ENCODE results near the gene NTN1. TPM values are rescaled to one million over a fixed set of nuclear protein-coding genes. Genes with fewer than 3 reads are reported as not detected.

Gene NTN1
- total RNA-seq, 3 donors from 2014 or later: 2.2 to 3.7 (median 3.3) TPM

- intact Hi-C loops (cut with DNase I; ENCODE audit: low total_unique reads): no loop called here
- TF ChIP-seq CTCF (IDR thresholded peaks at IDR 0.05) (no peak), POLR2AphosphoS5 (IDR thresholded peaks at IDR 0.05) (no peak), POLR2A (IDR thresholded peaks at IDR 0.05) (no peak)
- no peaks in the 10 kb centered on the region for H3K27me3 ChIP-seq
- H3K27ac ChIP-seq: no peak overlapping the region
- H3K36me3 ChIP-seq: no peaks in the 10 kb centered on the region
- H3K4me3 ChIP-seq: no peak overlapping the region
- H3K4me1 ChIP-seq: no peaks in the 10 kb centered on the region
- no peaks in the 10 kb centered on the region for H3K9me3 ChIP-seq
- no peak for DNase-seq (ENCODE audit: low spot score in 2 of 2)
Measured at GRCh38 chr17:9185142-9185541, 163.8 kb downstream of the NTN1 start.

GRCh38 chr17:9185688-9186284, 164.5 kb downstream of the NTN1 start:
- Histone ChIP-seq H3K4me3 (no peak overlapping the region), H3K9me3 (no peaks in the 10 kb centered on the region), H3K4me1 (no peaks in the 10 kb centered on the region), H3K36me3 (no peaks in the 10 kb centered on the region), H3K27ac (no peak overlapping the region), H3K27me3 (no peaks in the 10 kb centered on the region)
- intact Hi-C loops (cut with DNase I; ENCODE audit: low total_unique reads): loop anchor here (2.0 kb wide), 1 partner anchor 15 kb away; no protein-coding TSS in a partner anchor
- no peak for DNase-seq (ENCODE audit: low spot score in 2 of 2)
- TF ChIP-seq CTCF (IDR thresholded peaks at IDR 0.05) (no peak), POLR2A (IDR thresholded peaks at IDR 0.05) (no peak), POLR2AphosphoS5 (IDR thresholded peaks at IDR 0.05) (no peak)

GRCh38 chr17:9187828-9188227, 166.5 kb downstream of the NTN1 start:
- Histone ChIP-seq H3K9me3 (no peaks in the 10 kb centered on the region), H3K27me3 (no peaks in the 10 kb centered on the region), H3K27ac (no peak overlapping the region), H3K36me3 (no peaks in the 10 kb centered on the region), H3K4me3 (no peak overlapping the region), H3K4me1 (no peaks in the 10 kb centered on the region)
- intact Hi-C loops (cut with DNase I; ENCODE audit: low total_unique reads): loop anchor here (2.0 kb wide), 1 partner anchor 17 kb away; no protein-coding TSS in a partner anchor
- TF ChIP-seq CTCF (IDR thresholded peaks at IDR 0.05) (no peak), POLR2AphosphoS5 (IDR thresholded peaks at IDR 0.05) (no peak), POLR2A (IDR thresholded peaks at IDR 0.05) (no peak)
- DNase-seq (ENCODE audit: low spot score in 2 of 2): no peak

GRCh38 chr17:9188367-9188766, 167.1 kb downstream of the NTN1 start:
- no peak for DNase-seq (ENCODE audit: low spot score in 2 of 2)
- Histone ChIP-seq H3K36me3 (no peaks in the 10 kb centered on the region), H3K9me3 (no peaks in the 10 kb centered on the region), H3K4me3 (no peak overlapping the region), H3K4me1 (no peaks in the 10 kb centered on the region), H3K27ac (no peak overlapping the region), H3K27me3 (no peaks in the 10 kb centered on the region)
- TF ChIP-seq POLR2AphosphoS5 (IDR thresholded peaks at IDR 0.05) (no peak), POLR2A (IDR thresholded peaks at IDR 0.05) (no peak), CTCF (IDR thresholded peaks at IDR 0.05) (no peak)
- intact Hi-C loops (cut with DNase I; ENCODE audit: low total_unique reads): no loop called here

GRCh38 chr17:9189870-9190269, 168.6 kb downstream of the NTN1 start:
- no peaks in the 10 kb centered on the region for H3K9me3 ChIP-seq
- intact Hi-C loops (cut with DNase I; ENCODE audit: low total_unique reads): no loop called here
- no peak overlapping the region for H3K4me3 ChIP-seq
- TF ChIP-seq POLR2AphosphoS5 (IDR thresholded peaks at IDR 0.05): no peak
- TF ChIP-seq CTCF (IDR thresholded peaks at IDR 0.05): no peak
- TF ChIP-seq POLR2A (IDR thresholded peaks at IDR 0.05): no peak
- H3K36me3 ChIP-seq: no peaks in the 10 kb centered on the region
- H3K4me1 ChIP-seq: no peaks in the 10 kb centered on the region
- no peak overlapping the region for H3K27ac ChIP-seq
- no peak for DNase-seq (ENCODE audit: low spot score in 2 of 2)
- H3K27me3 ChIP-seq: no peaks in the 10 kb centered on the region

Measured in breast epithelium (tissue), 4 donors.